ENCODE measurements around the gene MMP8. TPM values are rescaled to one million over a fixed set of nuclear protein-coding genes. Genes with fewer than 3 reads are reported as not detected.
"Not testable (repeated sequence)": the region's sequence is repeated elsewhere in the genome, so short reads cannot be mapped to it uniquely, and the experiment has no call there.

MMP8 gene
- total RNA-seq, 2 donors from 2014 or later: not detected

DNA sequence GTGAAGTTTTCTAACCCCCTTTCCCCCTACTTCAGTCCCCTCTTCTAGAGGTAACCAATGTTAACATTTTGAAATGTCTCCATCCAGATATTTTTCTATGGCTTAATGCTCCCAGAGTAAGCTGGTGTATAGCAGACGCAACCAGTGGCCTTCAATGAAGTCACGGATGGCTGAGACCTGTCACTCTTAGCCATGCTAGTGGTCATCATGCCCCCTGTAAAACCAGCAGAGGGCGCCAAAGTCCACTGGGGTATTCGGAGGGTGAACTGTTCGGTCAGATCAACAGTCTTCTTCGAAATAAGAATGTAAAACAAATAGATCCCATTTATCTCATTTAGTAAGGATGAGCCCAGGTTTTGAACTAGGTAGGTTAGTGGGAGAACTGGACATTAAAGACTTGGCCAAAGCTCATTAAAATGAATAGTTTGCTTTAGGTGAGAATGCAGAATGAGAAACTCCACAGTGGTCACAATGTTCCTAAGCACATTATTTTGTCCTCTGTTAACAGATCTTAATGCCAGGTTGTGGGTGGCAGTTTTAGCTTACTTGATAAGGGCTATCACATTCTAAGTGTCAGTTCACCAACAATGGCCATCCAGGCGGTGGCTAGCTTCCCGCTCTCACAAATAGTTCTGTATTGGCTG, 8.6 kb upstream of the MMP8 start:
- TF ChIP-seq, protein P1, sequence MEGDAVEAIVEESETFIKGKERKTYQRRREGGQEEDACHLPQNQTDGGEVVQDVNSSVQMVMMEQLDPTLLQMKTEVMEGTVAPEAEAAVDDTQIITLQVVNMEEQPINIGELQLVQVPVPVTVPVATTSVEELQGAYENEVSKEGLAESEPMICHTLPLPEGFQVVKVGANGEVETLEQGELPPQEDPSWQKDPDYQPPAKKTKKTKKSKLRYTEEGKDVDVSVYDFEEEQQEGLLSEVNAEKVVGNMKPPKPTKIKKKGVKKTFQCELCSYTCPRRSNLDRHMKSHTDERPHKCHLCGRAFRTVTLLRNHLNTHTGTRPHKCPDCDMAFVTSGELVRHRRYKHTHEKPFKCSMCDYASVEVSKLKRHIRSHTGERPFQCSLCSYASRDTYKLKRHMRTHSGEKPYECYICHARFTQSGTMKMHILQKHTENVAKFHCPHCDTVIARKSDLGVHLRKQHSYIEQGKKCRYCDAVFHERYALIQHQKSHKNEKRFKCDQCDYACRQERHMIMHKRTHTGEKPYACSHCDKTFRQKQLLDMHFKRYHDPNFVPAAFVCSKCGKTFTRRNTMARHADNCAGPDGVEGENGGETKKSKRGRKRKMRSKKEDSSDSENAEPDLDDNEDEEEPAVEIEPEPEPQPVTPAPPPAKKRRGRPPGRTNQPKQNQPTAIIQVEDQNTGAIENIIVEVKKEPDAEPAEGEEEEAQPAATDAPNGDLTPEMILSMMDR (IDR thresholded peaks at IDR 0.05): peak; percentile 79
- intact Hi-C loops (cut with DNase I): loop anchor here (5.0 kb wide), 2 partner anchors 209 to 324 kb away; no protein-coding TSS in a partner anchor

GRCh38 chr11:102730944-102731343, 6.2 kb upstream of the MMP8 start:
- H3K36me3 ChIP-seq; H3K27me3 ChIP-seq; H3K9ac ChIP-seq (ENCODE audit: low read depth in 2 of 2, low read length in 2 of 2); H3K9me3 ChIP-seq; H3K4me3 ChIP-seq; DNase-seq; H3K4me1 ChIP-seq; H3K27ac ChIP-seq: not testable (repeated sequence)
- intact Hi-C loops (cut with DNase I): loop anchor here (5.0 kb wide), 2 partner anchors 211 to 326 kb away; no protein-coding TSS in a partner anchor

More for the DNA sequence above, 8.6 kb upstream of the MMP8 start:
- H3K27me3 ChIP-seq: no peaks in the 10 kb centered on the region
- no peak overlapping the region for H3K27ac ChIP-seq
- H3K36me3 ChIP-seq: no peaks in the 10 kb centered on the region
- H3K9ac ChIP-seq (ENCODE audit: low read depth in 2 of 2, low read length in 2 of 2): no peak overlapping the region
- DNase-seq: peak; percentile 82
- no peaks in the 10 kb centered on the region for H3K9me3 ChIP-seq
- H3K4me1 ChIP-seq: no peaks in the 10 kb centered on the region
- H3K4me3 ChIP-seq: no peak overlapping the region

GRCh38 chr11:102729849-102730815, 5.4 kb upstream of the MMP8 start:
- no peak for DNase-seq
- intact Hi-C loops (cut with DNase I): loop anchor here (5.0 kb wide), 2 partner anchors 212 to 327 kb away; no protein-coding TSS in a partner anchor
- Histone ChIP-seq H3K4me1 (no peaks in the 10 kb centered on the region), H3K9me3 (no peaks in the 10 kb centered on the region), H3K27ac (no peak overlapping the region), H3K36me3 (no peaks in the 10 kb centered on the region), H3K9ac (ENCODE audit: low read depth in 2 of 2, low read length in 2 of 2) (no peak overlapping the region), H3K4me3 (no peak overlapping the region), H3K27me3 (no peaks in the 10 kb centered on the region)
- TF ChIP-seq, protein P1 (IDR thresholded peaks at IDR 0.05): no peak

- H3K9me3 ChIP-seq: no peaks in the 10 kb centered on the region
- H3K27me3 ChIP-seq: no peaks in the 10 kb centered on the region
- no peak overlapping the region for H3K27ac ChIP-seq
- no peak for DNase-seq
- no peaks in the 10 kb centered on the region for H3K4me1 ChIP-seq
- intact Hi-C loops (cut with DNase I): no loop called here
- no peak overlapping the region for H3K4me3 ChIP-seq
- no peaks in the 10 kb centered on the region for H3K36me3 ChIP-seq
- H3K9ac ChIP-seq (ENCODE audit: low read depth in 2 of 2, low read length in 2 of 2): no peak overlapping the region
- TF ChIP-seq, protein P1 (IDR thresholded peaks at IDR 0.05): no peak
Observed at GRCh38 chr11:102727890-102728289, 3.1 kb upstream of the MMP8 start.

DNA sequence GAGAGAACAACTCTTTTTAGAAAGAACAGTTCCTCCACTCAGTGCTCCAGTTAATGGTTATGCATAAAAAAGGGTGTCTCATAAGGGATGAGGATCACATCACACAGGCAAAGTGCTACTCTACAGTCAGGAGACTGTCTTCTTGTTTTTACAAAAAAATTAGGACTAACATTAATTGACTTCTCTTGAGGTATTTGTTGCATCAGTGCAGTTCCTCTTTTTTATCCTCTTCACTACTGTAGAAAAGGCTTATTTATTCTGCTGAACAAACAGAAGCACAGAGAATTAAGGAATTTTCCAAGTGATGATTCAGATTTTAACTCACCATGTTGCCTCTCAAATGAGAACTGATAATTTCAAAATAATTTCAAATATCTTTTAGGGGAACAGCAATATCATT, 1.9 kb downstream of the MMP8 start:
- H3K27me3 ChIP-seq: no peaks in the 10 kb centered on the region
- no peaks in the 10 kb centered on the region for H3K9me3 ChIP-seq
- intact Hi-C loops (cut with DNase I): no loop called here
- H3K27ac ChIP-seq: no peak overlapping the region
- H3K36me3 ChIP-seq: no peaks in the 10 kb centered on the region
- no peaks in the 10 kb centered on the region for H3K4me1 ChIP-seq
- TF ChIP-seq, protein P1 (IDR thresholded peaks at IDR 0.05): no peak
- H3K9ac ChIP-seq (ENCODE audit: low read depth in 2 of 2, low read length in 2 of 2): no peak overlapping the region
- DNase-seq: no peak
- no peak overlapping the region for H3K4me3 ChIP-seq

All from colonic mucosa (tissue), 4 donors.